B cell (primary cell): ENCODE measurements around the gene TMCO1. TPM values are rescaled to one million over a fixed set of nuclear protein-coding genes. Genes with fewer than 3 reads are reported as not detected.
"Not testable (repeated sequence)": the region's sequence is repeated elsewhere in the genome, so short reads cannot be mapped to it uniquely, and the experiment has no call there.

Source experiments
- ATAC-seq: fragments of 200-7000 bp; cut with Tn5 transposase; one replicate; pipeline ENCODE4 v1.10.0; 2021; ENCODE audit warnings: low read depth, mild to moderate bottlenecking, moderate number of reproducible peaks, moderate library complexity
- CTCF ChIA-PET: fragments of 350-600 bp; sonication (Branson Sonifier 250); formaldehyde crosslinking; loops from one replicate; lab custom pipeline; 2021; ENCODE audit warnings: antibody characterized with exemption, inconsistent platforms; lab: Charles Lee
- POLR2A ChIA-PET: fragments of 350-600 bp; sonication (Branson Sonifier 250); formaldehyde crosslinking; loops from one replicate; lab custom pipeline; 2021; ENCODE audit warnings: antibody characterized with exemption; lab: Charles Lee
- DNase-seq: peaks from one replicate; pipeline ENCODE4 v3.0.0; 2013
- H2AFZ ChIP-seq: 2 replicates; pipeline ENCODE4 v1.6.1; 2012; ENCODE audit warnings: mild to moderate bottlenecking, low read depth, low read length; ENCODE audit not compliant: insufficient read depth, poor library complexity, severe bottlenecking
- H3K27ac ChIP-seq, 2 donors: 1 replicate in 1 of 2; 2 replicates in 1 of 2; pipeline ENCODE4 v1.5.1; 2012 to 2013; ENCODE audit warnings: low read length in 2 of 2, mild to moderate bottlenecking in 2 of 2, moderate library complexity in 1 of 2
- H3K27me3 ChIP-seq, 4 experiments: fragments of 200-600 bp in 1 of 4; sonication (generic) in 1 of 4; replicated peaks in 1 of 4; 1 replicate in 2 of 4; 2 replicates in 2 of 4; pipeline versions ENCODE4 v1.6.1 to v1.7.0; 2013 to 2016; ENCODE audit warnings: low read length in 3 of 4, mild to moderate bottlenecking in 2 of 4, mixed read lengths in 1 of 4, moderate library complexity in 1 of 4; ENCODE audit not compliant: insufficient read depth in 4 of 4, control insufficient read depth in 3 of 4; ENCODE audit errors: control extremely low read depth in 1 of 4
- H3K36me3 ChIP-seq, 2 experiments: replicated peaks in 1 of 2; 1 replicate in 1 of 2; 2 replicates in 1 of 2; pipeline versions ENCODE4 v1.6.1 to v1.7.1; 2013; ENCODE audit warnings: low read length in 1 of 2; ENCODE audit not compliant: insufficient read depth in 2 of 2, control insufficient read depth in 1 of 2; ENCODE audit errors: control extremely low read depth in 1 of 2, extremely low read depth in 1 of 2
- H3K4me1 ChIP-seq, 2 donors: fragments of 200-600 bp in 1 of 2; sonication (generic) in 1 of 2; 1 replicate in 1 of 2; 2 replicates in 1 of 2; pipeline versions ENCODE4 v1.5.1 to v1.6.1; 2013 to 2017; ENCODE audit warnings: low read length in 2 of 2; ENCODE audit not compliant: control insufficient read depth in 2 of 2, insufficient read depth in 2 of 2
- H3K4me2 ChIP-seq: replicated peaks from 2 replicates; pipeline ENCODE3; 2012; ENCODE audit warnings: mild to moderate bottlenecking, low read depth, low read length; ENCODE audit not compliant: poor library complexity, severe bottlenecking
- H3K4me3 ChIP-seq, 5 experiments: fragments of 200-600 bp in 1 of 5; sonication (generic) in 1 of 5; 1 replicate in 3 of 5; 2 replicates in 2 of 5; pipeline versions ENCODE4 v1.5.1 to v1.7.0; 2011 to 2016; ENCODE audit warnings: low read length in 4 of 5, mild to moderate bottlenecking in 4 of 5, low read depth in 2 of 5, control low read depth in 1 of 5, moderate library complexity in 1 of 5; ENCODE audit not compliant: insufficient read depth in 1 of 5; ENCODE audit errors: control extremely low read depth in 1 of 5, extremely low read depth in 1 of 5
- H3K79me2 ChIP-seq: fragments of 200-600 bp; sonication (generic); one replicate; pipeline ENCODE4 v1.6.0; 2016; ENCODE audit warnings: low read length; ENCODE audit not compliant: control insufficient read depth, insufficient read depth
- H3K9ac ChIP-seq: fragments of 200-600 bp; sonication (generic); 2 replicates; pipeline ENCODE4 v1.6.1; 2017; ENCODE audit warnings: mild to moderate bottlenecking, low read length, moderate library complexity
- H3K9me3 ChIP-seq, 3 donors: one replicate each; pipeline versions ENCODE4 v1.6.1 to v1.7.1; 2013; ENCODE audit warnings: low read length in 2 of 3; ENCODE audit not compliant: control insufficient read depth in 2 of 3, insufficient read depth in 1 of 3; ENCODE audit errors: control extremely low read depth in 1 of 3
- H4K20me1 ChIP-seq: 2 replicates; pipeline ENCODE4 v1.6.0; 2012; ENCODE audit warnings: mild to moderate bottlenecking, low read length; ENCODE audit not compliant: insufficient read depth, control insufficient read depth, poor library complexity, severe bottlenecking
- H3K27ac Mint-ChIP-seq: one replicate; pipeline ENCODE4 v1.8.0; 2021; ENCODE audit warnings: mixed read lengths
- H3K27me3 Mint-ChIP-seq: one replicate; pipeline ENCODE4 v1.8.0; 2021; ENCODE audit warnings: mixed read lengths
- H3K4me1 Mint-ChIP-seq: one replicate; pipeline ENCODE4 v1.8.0; 2021; ENCODE audit warnings: mixed read lengths
- H3K4me3 Mint-ChIP-seq: one replicate; pipeline ENCODE4 v1.8.0; 2021; ENCODE audit warnings: mixed read lengths
- H3K9me3 Mint-ChIP-seq: one replicate; pipeline ENCODE4 v1.8.0; 2022; ENCODE audit warnings: mixed read lengths; ENCODE audit not compliant: insufficient read depth
- CTCF ChIP-seq: fragments of 200-600 bp; IDR thresholded peaks from one replicate; pipeline ENCODE4 v1.8.0; 2022; ENCODE audit warnings: antibody characterized with exemption, mild to moderate bottlenecking
- EZH2 ChIP-seq: IDR thresholded peaks from 2 replicates; pipeline ENCODE4 v1.6.1; 2012; ENCODE audit warnings: borderline replicate concordance, low read depth, mild to moderate bottlenecking, moderate library complexity, low read length; ENCODE audit not compliant: insufficient read depth, poor library complexity, severe bottlenecking
- WGBS: methylation state at CpG from one replicate; pipeline ENCODE4 v1.1.5; 2013; ENCODE audit warnings: missing lambda C conversion rate; ENCODE audit not compliant: insufficient coverage; 5-methylcytosine and 5-hydroxymethylcytosine counted together
- intact Hi-C: fragments of 100-400 bp; cut with micrococcal nuclease; formaldehyde crosslinking; loops from one replicate; pipeline ENCODE4 v1.10.0; 2022
- polyA plus RNA-seq: library from polyadenylated mRNA; depleted of rRNA; stranded (reverse); fragments of >200 nt; gene quantifications from 2 replicates; pipeline ENCODE4 v1.2.3, GENCODE V29; 2012
- total RNA-seq, 2 donors: library from RNA; stranded (reverse); fragments of 120-200 nt in 1 of 2; gene quantifications; 1 replicate in 1 of 2; 2 replicates in 1 of 2; pipeline versions ENCODE4 v1.2.3 to v1.2.4, GENCODE V29; 2013 to 2022

TMCO1 gene
- total and polyA plus RNA-seq, 2 donors (not counting 1 experiment from before 2014, with no cell fraction given), result 16.1 to 39.5 TPM

- CTCF ChIA-PET, result no interaction called here
- DNase-seq (no peak), ATAC-seq (no peak)
- Histone ChIP-seq H2AFZ (no peak overlapping the region), H4K20me1 (no peaks in the 10 kb centered on the region), H3K4me2 (no peak overlapping the region), H3K4me1 (peaks cover 3% of the 10 kb centered on the region in 2 donors), H3K9me3 (no peaks in the 10 kb centered on the region), H3K4me3 (no peak overlapping the region), H3K27ac (no peak overlapping the region), H3K79me2 (peaks cover 8% of the 10 kb centered on the region), H3K36me3 (no peaks in the 10 kb centered on the region), H3K9ac (no peak overlapping the region), H3K27me3 (peaks cover 0 to 7% (median 2%) of the 10 kb centered on the region in 4 experiments)
- peaks cover 5% of the 10 kb centered on the region for H3K4me1 Mint-ChIP-seq
- no peak overlapping the region for H3K4me3 Mint-ChIP-seq
- WGBS, result no CpG with 5 or more reads among the region's 2 CpGs
- peaks cover 12% of the 10 kb centered on the region for H3K27me3 Mint-ChIP-seq
- POLR2A ChIA-PET, result no interaction called here
- no peak overlapping the region for H3K27ac Mint-ChIP-seq
- no peaks in the 10 kb centered on the region for H3K9me3 Mint-ChIP-seq
- TF ChIP-seq CTCF, result no peak
- no peak for TF ChIP-seq EZH2
- intact Hi-C loops, result no loop called here
Measured at GRCh38 chr1:165703648-165704047, 65.0 kb downstream of the TMCO1 start.

GRCh38 chr1:165701922-165702321 lies 66.7 kb downstream of the TMCO1 start:
- H4K20me1 ChIP-seq, H3K4me3 ChIP-seq, H2AFZ ChIP-seq, H3K36me3 ChIP-seq, H3K27me3 Mint-ChIP-seq, H3K9me3 Mint-ChIP-seq, ATAC-seq, H3K9ac ChIP-seq, H3K27ac Mint-ChIP-seq, POLR2A ChIA-PET, DNase-seq, H3K9me3 ChIP-seq, intact Hi-C loops, H3K4me2 ChIP-seq, H3K27ac ChIP-seq, H3K4me3 Mint-ChIP-seq, H3K27me3 ChIP-seq: not testable (repeated sequence)
- CTCF ChIA-PET, result interaction anchor here (0.6 kb wide), 1 partner anchor 67 kb away, joined by 4 read pairs; no protein-coding TSS in a partner anchor
- no CpG with 5 or more reads among the region's 7 CpGs for whole genome bisulfite sequencing
- peaks cover 25% of the 10 kb centered on the region for H3K79me2 ChIP-seq
- peaks cover 15% of the 10 kb centered on the region for H3K4me1 Mint-ChIP-seq
- H3K4me1 ChIP-seq, result peaks cover 11 to 13% of the 10 kb centered on the region in 2 donors
